HepG2 (cell line): ENCODE measurements around the gene PRM2. TPM values are rescaled to one million over a fixed set of nuclear protein-coding genes. Genes with fewer than 3 reads are reported as not detected.
A peak's percentile ranks its signal among the peaks of the same experiment; 100 is the strongest.

Source experiments
- DDIT3 ChIP-seq: sonication (generic); formaldehyde crosslinking; IDR thresholded peaks from 2 replicates; pipeline ENCODE4 v1.4.0; 2020; ENCODE audit warnings: mild to moderate bottlenecking, missing genetic modification reagents
- FOSL1 ChIP-seq: sonication (generic); formaldehyde crosslinking; IDR thresholded peaks from 2 replicates; pipeline ENCODE4 v1.9.0; 2021; ENCODE audit warnings: missing genetic modification reagents, borderline replicate concordance
- FOXA1 ChIP-seq, 2 experiments: fragments of 450-650 bp in 1 of 2; sonication (generic) in 1 of 2; formaldehyde crosslinking in 1 of 2; IDR thresholded peaks; 2 replicates each; pipeline versions ENCODE4 v1.4.0 to v1.6.1; 2016 to 2020; ENCODE audit warnings: missing genetic modification reagents in 1 of 2
- FOXC1 ChIP-seq: sonication (generic); formaldehyde crosslinking; IDR thresholded peaks from 2 replicates; pipeline ENCODE4 v1.8.0; 2022; ENCODE audit warnings: mild to moderate bottlenecking, missing genetic modification reagents, borderline replicate concordance
- LRRFIP1 ChIP-seq: sonication (generic); formaldehyde crosslinking; conservative IDR thresholded peaks from 2 replicates; pipeline ENCODE4 v1.4.0; 2020; ENCODE audit warnings: missing genetic modification reagents
- NBN ChIP-seq: fragments of 450-650 bp; conservative IDR thresholded peaks from 2 replicates; pipeline ENCODE4 v1.6.1; 2017
- POLR2AphosphoS5 ChIP-seq: IDR thresholded peaks from 2 replicates; pipeline ENCODE4 v1.6.1; 2012; ENCODE audit warnings: low read depth, low read length
- SCMH1 ChIP-seq: sonication (generic); formaldehyde crosslinking; IDR thresholded peaks from 2 replicates; pipeline ENCODE4 v1.9.0; 2021; ENCODE audit warnings: missing genetic modification reagents, mild to moderate bottlenecking, borderline replicate concordance
- SIN3B ChIP-seq: fragments of 150-350 bp; IDR thresholded peaks from 2 replicates; pipeline ENCODE4 v1.6.1; 2014; ENCODE audit warnings: low read length
- ZBTB34 ChIP-seq: sonication (generic); formaldehyde crosslinking; IDR thresholded peaks from 2 replicates; pipeline ENCODE4 v1.8.0; 2022; ENCODE audit warnings: mild to moderate bottlenecking, missing genetic modification reagents
- ZNF280D ChIP-seq: sonication (generic); formaldehyde crosslinking; IDR thresholded peaks from 2 replicates; pipeline ENCODE4 v1.5.1; 2020; ENCODE audit warnings: mild to moderate bottlenecking, missing genetic modification reagents
- ZNF512B ChIP-seq: sonication (generic); formaldehyde crosslinking; IDR thresholded peaks from 2 replicates; pipeline ENCODE4 v1.5.1; 2020; ENCODE audit warnings: missing genetic modification reagents, mild to moderate bottlenecking, borderline replicate concordance
- ZNF552 ChIP-seq: sonication (generic); formaldehyde crosslinking; IDR thresholded peaks from 2 replicates; pipeline ENCODE4 v1.9.0; 2022; ENCODE audit warnings: missing genetic modification reagents, mild to moderate bottlenecking, borderline replicate concordance
- ZNF619 ChIP-seq: sonication (generic); formaldehyde crosslinking; IDR thresholded peaks from 2 replicates; pipeline ENCODE4 v1.4.0; 2020; ENCODE audit warnings: mild to moderate bottlenecking, missing genetic modification reagents
- ZSCAN5A ChIP-seq: sonication (generic); formaldehyde crosslinking; IDR thresholded peaks from 2 replicates; pipeline ENCODE4 v1.8.0; 2022; ENCODE audit warnings: mild to moderate bottlenecking, missing genetic modification reagents, borderline replicate concordance
- polyA plus RNA-seq, 8 experiments: library from polyadenylated mRNA; depleted of rRNA in 3 of 8; stranded (reverse) in 7 of 8; unstranded in 1 of 8; fragments of >200 nt; fragmentation: Illumina TruSeq in 4 of 8; extraction: Trizol in 4 of 8; gene quantifications; 2 replicates each; pipeline versions ENCODE4 v1.2.1 to v1.2.3, GENCODE V29; 2011 to 2016; ENCODE audit warnings: low read depth in 4 of 8, missing spikeins in 1 of 8, mixed read lengths in 1 of 8; ENCODE audit not compliant: insufficient read depth in 1 of 8
- total RNA-seq, 5 experiments: library from RNA; depleted of rRNA; stranded (reverse); fragments of >200 nt; fragmentation: Illumina TruSeq; extraction: Trizol; gene quantifications; 2 replicates each; pipeline ENCODE4 v1.2.3, GENCODE V29; 2016; ENCODE audit warnings: low read depth in 1 of 5

The PRM2 gene
- total and polyA plus RNA-seq, 2 of the 13 experiments (the other 11 are each of a cell fraction or from before 2014, with no cell fraction given): 0.54 TPM; not detected in 1

GRCh38 chr16:11257131-11257938, 18.9 kb downstream of the PRM2 start (continued):
- 0 out of 2 replicates have a peak, but pooled peaks have one; percentile 35 for TF ChIP-seq ZNF280D (CRISPR knock-in tag)
- TF ChIP-seq ZNF552 (CRISPR knock-in tag): peak; percentile 76; the same call in 1 of the 2 replicates
- no peak for TF ChIP-seq NBN
- TF ChIP-seq ZBTB34: peak; percentile 58; the same call in 1 of the 2 replicates
- no peak for TF ChIP-seq FOSL1
- TF ChIP-seq LRRFIP1 (CRISPR knock-in tag): no peak
- peak; percentile 24; the same call in 1 of the 2 replicates for TF ChIP-seq DDIT3
- TF ChIP-seq SCMH1: no peak
- peak; percentile 83 for TF ChIP-seq FOXC1
- TF ChIP-seq ZSCAN5A (CRISPR knock-in tag): peak; percentile 80; the same call in 1 of the 2 replicates
- peak; percentile 100 for TF ChIP-seq ZNF619 (CRISPR knock-in tag)
- peak; percentile 50; the same call in 1 of the 2 replicates for TF ChIP-seq POLR2AphosphoS5
- TF ChIP-seq FOXA1 (IDR thresholded peaks at IDR 0.05): no peak
- TF ChIP-seq FOXA1 (CRISPR knock-in tag; IDR thresholded peaks at IDR 0.05): no peak
- 0 out of 2 replicates have a peak, but pooled peaks have one; percentile 69 for TF ChIP-seq ZNF512B (CRISPR knock-in tag)
- TF ChIP-seq SIN3B: peak; percentile 48; the same call in 1 of the 2 replicates
